ENCODE data around the gene OTX2.

OTX2 gene

GRCh38 chr14:56798447-56799342 lies 11.6 kb downstream of the OTX2 start:
- ChIA-PET POLR2A (no interaction called here), CTCF (no interaction called here)
- Histone ChIP-seq H3K4me1 (ENCODE audit: control insufficient read depth, insufficient read depth, low read length) (no peaks in the 10 kb centered on the region), H3K9me3 (ENCODE audit: control insufficient read depth, insufficient read depth, low read depth, low read length) (no peaks in the 10 kb centered on the region), H3K4me3 (ENCODE audit: low read depth, low read length) (no peak overlapping the region), H3K27ac (ENCODE audit: extremely low read depth, low read depth, low read length) (no peak overlapping the region), H3K36me3 (ENCODE audit: control insufficient read depth in 2 of 2, insufficient read depth in 1 of 2, low read length in 2 of 2) (peaks cover 0 to 4% of the 10 kb centered on the region in 2 experiments; a peak in 1 of 3 replicates)
- TF ChIP-seq, protein P1, sequence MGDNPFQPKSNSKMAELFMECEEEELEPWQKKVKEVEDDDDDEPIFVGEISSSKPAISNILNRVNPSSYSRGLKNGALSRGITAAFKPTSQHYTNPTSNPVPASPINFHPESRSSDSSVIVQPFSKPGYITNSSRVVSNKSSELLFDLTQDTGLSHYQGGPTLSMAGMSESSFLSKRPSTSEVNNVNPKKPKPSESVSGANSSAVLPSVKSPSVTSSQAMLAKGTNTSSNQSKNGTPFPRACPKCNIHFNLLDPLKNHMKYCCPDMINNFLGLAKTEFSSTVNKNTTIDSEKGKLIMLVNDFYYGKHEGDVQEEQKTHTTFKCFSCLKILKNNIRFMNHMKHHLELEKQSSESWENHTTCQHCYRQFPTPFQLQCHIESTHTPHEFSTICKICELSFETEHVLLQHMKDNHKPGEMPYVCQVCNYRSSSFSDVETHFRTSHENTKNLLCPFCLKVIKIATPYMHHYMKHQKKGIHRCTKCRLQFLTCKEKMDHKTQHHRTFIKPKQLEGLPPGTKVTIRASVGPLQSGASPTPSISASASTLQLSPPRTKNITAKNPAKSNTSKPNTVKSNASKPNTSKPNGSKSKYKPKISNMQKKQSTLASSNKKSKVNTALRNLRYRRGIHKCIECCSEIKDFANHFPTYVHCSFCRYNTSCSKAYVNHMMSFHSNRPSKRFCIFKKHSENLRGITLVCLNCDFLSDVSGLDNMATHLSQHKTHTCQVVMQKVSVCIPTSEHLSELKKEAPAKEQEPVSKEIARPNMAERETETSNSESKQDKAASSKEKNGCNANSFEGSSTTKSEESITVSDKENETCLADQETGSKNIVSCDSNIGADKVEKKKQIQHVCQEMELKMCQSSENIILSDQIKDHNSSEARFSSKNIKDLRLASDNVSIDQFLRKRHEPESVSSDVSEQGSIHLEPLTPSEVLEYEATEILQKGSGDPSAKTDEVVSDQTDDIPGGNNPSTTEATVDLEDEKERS (tag by site-specific recombination; IDR thresholded peaks at IDR 0.05), result no peak
- no peak for TF ChIP-seq ZNF202 (tag by site-specific recombination; IDR thresholded peaks at IDR 0.05; ENCODE audit: borderline replicate concordance)
- no peak for TF ChIP-seq ZNF654 (tag by site-specific recombination; IDR thresholded peaks at IDR 0.05; ENCODE audit: low read depth)
- no peak for TF ChIP-seq YY2 (tag by site-specific recombination; IDR thresholded peaks at IDR 0.05)
- no peak for TF ChIP-seq ZNF169 (tag by site-specific recombination; IDR thresholded peaks at IDR 0.05)
- TF ChIP-seq, protein P2, sequence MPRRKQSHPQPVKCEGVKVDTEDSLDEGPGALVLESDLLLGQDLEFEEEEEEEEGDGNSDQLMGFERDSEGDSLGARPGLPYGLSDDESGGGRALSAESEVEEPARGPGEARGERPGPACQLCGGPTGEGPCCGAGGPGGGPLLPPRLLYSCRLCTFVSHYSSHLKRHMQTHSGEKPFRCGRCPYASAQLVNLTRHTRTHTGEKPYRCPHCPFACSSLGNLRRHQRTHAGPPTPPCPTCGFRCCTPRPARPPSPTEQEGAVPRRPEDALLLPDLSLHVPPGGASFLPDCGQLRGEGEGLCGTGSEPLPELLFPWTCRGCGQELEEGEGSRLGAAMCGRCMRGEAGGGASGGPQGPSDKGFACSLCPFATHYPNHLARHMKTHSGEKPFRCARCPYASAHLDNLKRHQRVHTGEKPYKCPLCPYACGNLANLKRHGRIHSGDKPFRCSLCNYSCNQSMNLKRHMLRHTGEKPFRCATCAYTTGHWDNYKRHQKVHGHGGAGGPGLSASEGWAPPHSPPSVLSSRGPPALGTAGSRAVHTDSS (tag by site-specific recombination; IDR thresholded peaks at IDR 0.05), result no peak

DNA sequence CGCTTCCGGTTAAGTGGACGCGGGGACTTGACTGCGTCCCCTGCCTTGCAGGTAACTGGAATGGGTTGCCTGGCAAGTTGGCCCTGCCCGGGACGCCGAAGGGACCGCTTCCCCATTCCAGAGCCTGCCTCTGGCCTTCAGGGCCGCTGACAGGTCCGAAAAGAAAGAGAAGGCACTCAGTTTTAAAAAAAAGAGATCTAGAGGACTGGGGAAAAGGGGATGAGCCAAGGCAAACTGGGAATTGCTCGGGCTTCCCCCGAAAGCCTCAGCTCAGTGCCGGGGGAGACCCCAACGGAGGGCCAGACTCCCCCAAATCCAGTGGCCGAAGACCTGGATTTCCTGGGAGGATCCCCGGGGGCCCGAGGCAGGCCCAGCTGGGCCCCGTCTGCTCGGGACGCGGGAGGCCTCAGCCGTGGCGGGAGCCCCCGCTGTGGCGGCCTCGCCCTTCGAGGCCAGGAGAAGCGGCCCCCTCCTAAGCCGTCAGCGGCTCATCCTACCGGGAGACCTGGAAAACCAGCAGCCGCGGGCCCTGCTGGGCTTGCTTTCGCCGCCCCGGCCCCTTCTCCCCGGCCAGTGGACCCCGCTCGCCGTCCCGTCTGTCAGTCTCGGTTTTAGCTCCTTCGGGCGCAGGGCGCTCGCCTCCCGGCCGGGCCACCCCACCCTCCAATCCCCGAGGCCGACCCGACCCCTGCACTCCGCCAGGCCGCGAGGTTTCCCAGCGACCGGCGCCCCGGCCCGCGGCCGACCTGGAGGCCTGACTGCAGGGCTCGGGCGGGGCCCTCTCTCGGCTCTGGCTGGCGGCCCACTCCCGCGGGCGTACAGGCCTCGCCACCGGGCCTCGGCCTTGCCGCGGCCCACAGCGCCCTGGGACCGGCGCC lies 12.5 kb downstream of the OTX2 start:
- H3K27ac ChIP-seq (ENCODE audit: extremely low read depth, low read depth, low read length), result no peak overlapping the region
- no peak overlapping the region for H3K4me3 ChIP-seq (ENCODE audit: low read depth, low read length)
- peaks cover 0 to 4% of the 10 kb centered on the region in 2 experiments; a peak in 1 of 3 replicates for H3K36me3 ChIP-seq (ENCODE audit: control insufficient read depth in 2 of 2, insufficient read depth in 1 of 2, low read length in 2 of 2)
- POLR2A ChIA-PET, result no interaction called here
- no peaks in the 10 kb centered on the region for H3K9me3 ChIP-seq (ENCODE audit: control insufficient read depth, insufficient read depth, low read depth, low read length)
- TF ChIP-seq, protein P3, sequence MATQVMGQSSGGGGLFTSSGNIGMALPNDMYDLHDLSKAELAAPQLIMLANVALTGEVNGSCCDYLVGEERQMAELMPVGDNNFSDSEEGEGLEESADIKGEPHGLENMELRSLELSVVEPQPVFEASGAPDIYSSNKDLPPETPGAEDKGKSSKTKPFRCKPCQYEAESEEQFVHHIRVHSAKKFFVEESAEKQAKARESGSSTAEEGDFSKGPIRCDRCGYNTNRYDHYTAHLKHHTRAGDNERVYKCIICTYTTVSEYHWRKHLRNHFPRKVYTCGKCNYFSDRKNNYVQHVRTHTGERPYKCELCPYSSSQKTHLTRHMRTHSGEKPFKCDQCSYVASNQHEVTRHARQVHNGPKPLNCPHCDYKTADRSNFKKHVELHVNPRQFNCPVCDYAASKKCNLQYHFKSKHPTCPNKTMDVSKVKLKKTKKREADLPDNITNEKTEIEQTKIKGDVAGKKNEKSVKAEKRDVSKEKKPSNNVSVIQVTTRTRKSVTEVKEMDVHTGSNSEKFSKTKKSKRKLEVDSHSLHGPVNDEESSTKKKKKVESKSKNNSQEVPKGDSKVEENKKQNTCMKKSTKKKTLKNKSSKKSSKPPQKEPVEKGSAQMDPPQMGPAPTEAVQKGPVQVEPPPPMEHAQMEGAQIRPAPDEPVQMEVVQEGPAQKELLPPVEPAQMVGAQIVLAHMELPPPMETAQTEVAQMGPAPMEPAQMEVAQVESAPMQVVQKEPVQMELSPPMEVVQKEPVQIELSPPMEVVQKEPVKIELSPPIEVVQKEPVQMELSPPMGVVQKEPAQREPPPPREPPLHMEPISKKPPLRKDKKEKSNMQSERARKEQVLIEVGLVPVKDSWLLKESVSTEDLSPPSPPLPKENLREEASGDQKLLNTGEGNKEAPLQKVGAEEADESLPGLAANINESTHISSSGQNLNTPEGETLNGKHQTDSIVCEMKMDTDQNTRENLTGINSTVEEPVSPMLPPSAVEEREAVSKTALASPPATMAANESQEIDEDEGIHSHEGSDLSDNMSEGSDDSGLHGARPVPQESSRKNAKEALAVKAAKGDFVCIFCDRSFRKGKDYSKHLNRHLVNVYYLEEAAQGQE (tag by site-specific recombination; IDR thresholded peaks at IDR 0.05), result no peak
- TF ChIP-seq OSR2 (tag by site-specific recombination; IDR thresholded peaks at IDR 0.05) (no peak), PBX3 (CRISPR knock-in tag; IDR thresholded peaks at IDR 0.05) (no peak), ZNF544 (tag by site-specific recombination; IDR thresholded peaks at IDR 0.05) (no peak), ZNF707 (tag by site-specific recombination; IDR thresholded peaks at IDR 0.05) (no peak), ZSCAN23 (tag by site-specific recombination; IDR thresholded peaks at IDR 0.05) (no peak), ZNF701 (tag by site-specific recombination; IDR thresholded peaks at IDR 0.05) (no peak)
- TF ChIP-seq, protein P4, sequence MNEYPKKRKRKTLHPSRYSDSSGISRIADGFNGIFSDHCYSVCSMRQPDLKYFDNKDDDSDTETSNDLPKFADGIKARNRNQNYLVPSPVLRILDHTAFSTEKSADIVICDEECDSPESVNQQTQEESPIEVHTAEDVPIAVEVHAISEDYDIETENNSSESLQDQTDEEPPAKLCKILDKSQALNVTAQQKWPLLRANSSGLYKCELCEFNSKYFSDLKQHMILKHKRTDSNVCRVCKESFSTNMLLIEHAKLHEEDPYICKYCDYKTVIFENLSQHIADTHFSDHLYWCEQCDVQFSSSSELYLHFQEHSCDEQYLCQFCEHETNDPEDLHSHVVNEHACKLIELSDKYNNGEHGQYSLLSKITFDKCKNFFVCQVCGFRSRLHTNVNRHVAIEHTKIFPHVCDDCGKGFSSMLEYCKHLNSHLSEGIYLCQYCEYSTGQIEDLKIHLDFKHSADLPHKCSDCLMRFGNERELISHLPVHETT (tag by site-specific recombination; IDR thresholded peaks at IDR 0.05), result no peak
- TF ChIP-seq, protein P5, sequence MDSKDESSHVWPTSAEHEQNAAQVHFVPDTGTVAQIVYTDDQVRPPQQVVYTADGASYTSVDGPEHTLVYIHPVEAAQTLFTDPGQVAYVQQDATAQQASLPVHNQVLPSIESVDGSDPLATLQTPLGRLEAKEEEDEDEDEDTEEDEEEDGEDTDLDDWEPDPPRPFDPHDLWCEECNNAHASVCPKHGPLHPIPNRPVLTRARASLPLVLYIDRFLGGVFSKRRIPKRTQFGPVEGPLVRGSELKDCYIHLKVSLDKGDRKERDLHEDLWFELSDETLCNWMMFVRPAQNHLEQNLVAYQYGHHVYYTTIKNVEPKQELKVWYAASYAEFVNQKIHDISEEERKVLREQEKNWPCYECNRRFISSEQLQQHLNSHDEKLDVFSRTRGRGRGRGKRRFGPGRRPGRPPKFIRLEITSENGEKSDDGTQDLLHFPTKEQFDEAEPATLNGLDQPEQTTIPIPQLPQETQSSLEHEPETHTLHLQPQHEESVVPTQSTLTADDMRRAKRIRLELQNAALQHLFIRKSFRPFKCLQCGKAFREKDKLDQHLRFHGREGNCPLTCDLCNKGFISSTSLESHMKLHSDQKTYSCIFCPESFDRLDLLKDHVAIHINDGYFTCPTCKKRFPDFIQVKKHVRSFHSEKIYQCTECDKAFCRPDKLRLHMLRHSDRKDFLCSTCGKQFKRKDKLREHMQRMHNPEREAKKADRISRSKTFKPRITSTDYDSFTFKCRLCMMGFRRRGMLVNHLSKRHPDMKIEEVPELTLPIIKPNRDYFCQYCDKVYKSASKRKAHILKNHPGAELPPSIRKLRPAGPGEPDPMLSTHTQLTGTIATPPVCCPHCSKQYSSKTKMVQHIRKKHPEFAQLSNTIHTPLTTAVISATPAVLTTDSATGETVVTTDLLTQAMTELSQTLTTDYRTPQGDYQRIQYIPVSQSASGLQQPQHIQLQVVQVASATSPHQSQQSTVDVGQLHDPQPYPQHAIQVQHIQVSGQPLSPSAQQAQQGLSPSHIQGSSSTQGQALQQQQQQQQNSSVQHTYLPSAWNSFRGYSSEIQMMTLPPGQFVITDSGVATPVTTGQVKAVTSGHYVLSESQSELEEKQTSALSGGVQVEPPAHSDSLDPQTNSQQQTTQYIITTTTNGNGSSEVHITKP (tag by site-specific recombination; IDR thresholded peaks at IDR 0.05), result no peak
- no peaks in the 10 kb centered on the region for H3K4me1 ChIP-seq (ENCODE audit: control insufficient read depth, insufficient read depth, low read length)
- CTCF ChIA-PET, result no interaction called here

Measured in HEK293 (cell line).